H9 (cell line): ENCODE results near the gene KCNIP3. TPM values are rescaled to one million over a fixed set of nuclear protein-coding genes. Genes with fewer than 3 reads are reported as not detected.

Experiments used
- DNase-seq: peaks from one replicate; pipeline ENCODE4 v3.0.0-alpha.2; 2017
- H2AFZ ChIP-seq: one replicate; pipeline ENCODE4 v1.6.1; 2013; ENCODE audit warnings: mild to moderate bottlenecking, low read length, control low read depth, moderate library complexity
- H2AK5ac ChIP-seq: 2 replicates; pipeline ENCODE4 v1.6.1; 2013; ENCODE audit warnings: low read length, control low read depth, mixed read lengths; ENCODE audit not compliant: insufficient read length
- H2BK120ac ChIP-seq: one replicate; pipeline ENCODE4 v1.6.1; 2013; ENCODE audit warnings: low read depth, mild to moderate bottlenecking, low read length, control low read depth, inconsistent platforms; ENCODE audit not compliant: poor library complexity, severe bottlenecking
- H2BK12ac ChIP-seq: 2 replicates; pipeline ENCODE4 v1.6.1; 2013; ENCODE audit warnings: low read length, control low read depth, mixed read lengths, low read depth; ENCODE audit not compliant: insufficient read length
- H2BK15ac ChIP-seq: 2 replicates; pipeline ENCODE4 v1.6.1; 2013; ENCODE audit warnings: low read depth, low read length, control low read depth
- H2BK20ac ChIP-seq: one replicate; pipeline ENCODE4 v1.6.1; 2013; ENCODE audit warnings: low read depth, mild to moderate bottlenecking, low read length, control low read depth, inconsistent platforms; ENCODE audit not compliant: poor library complexity, severe bottlenecking
- H2BK5ac ChIP-seq: 2 replicates; pipeline ENCODE4 v1.6.1; 2013; ENCODE audit warnings: low read length, control low read depth, mixed read lengths; ENCODE audit not compliant: insufficient read length
- H3K14ac ChIP-seq: 2 replicates; pipeline ENCODE4 v1.6.1; 2013; ENCODE audit warnings: low read length, control low read depth; ENCODE audit not compliant: insufficient read depth
- H3K18ac ChIP-seq: 2 replicates; pipeline ENCODE4 v1.6.1; 2013; ENCODE audit warnings: low read depth, mild to moderate bottlenecking, mixed read lengths, low read length, control low read depth; ENCODE audit not compliant: insufficient read length
- H3K23ac ChIP-seq: 2 replicates; pipeline ENCODE4 v1.6.1; 2013; ENCODE audit warnings: low read length, control low read depth, mixed read lengths, low read depth; ENCODE audit not compliant: insufficient read length
- H3K23me2 ChIP-seq: 2 replicates; pipeline ENCODE4 v1.6.1; 2013; ENCODE audit warnings: low read depth, mild to moderate bottlenecking, mixed read lengths, low read length, control low read depth; ENCODE audit not compliant: insufficient read length, poor library complexity, severe bottlenecking
- H3K27ac ChIP-seq: 2 replicates; pipeline ENCODE4 v1.5.1; 2013; ENCODE audit warnings: low read length, control low read depth, mixed read lengths, low read depth; ENCODE audit not compliant: insufficient read length
- H3K27me3 ChIP-seq: 2 replicates; pipeline ENCODE4 v1.6.1; 2013; ENCODE audit warnings: low read length, control low read depth, inconsistent platforms; ENCODE audit not compliant: insufficient read depth
- H3K4ac ChIP-seq: 2 replicates; pipeline ENCODE4 v1.6.1; 2013; ENCODE audit warnings: low read depth, mild to moderate bottlenecking, control low read depth, inconsistent platforms, low read length, moderate library complexity
- H3K4me1 ChIP-seq: 2 replicates; pipeline ENCODE4 v1.6.1; 2013; ENCODE audit warnings: low read length, control low read depth, inconsistent platforms; ENCODE audit not compliant: insufficient read depth
- H3K4me2 ChIP-seq: 2 replicates; pipeline ENCODE4 v1.6.1; 2013; ENCODE audit warnings: low read length, control low read depth, mixed read lengths; ENCODE audit not compliant: insufficient read length, insufficient read depth
- H3K56ac ChIP-seq: 2 replicates; pipeline ENCODE4 v1.6.1; 2013; ENCODE audit warnings: low read depth, mild to moderate bottlenecking, mixed read lengths, low read length, control low read depth; ENCODE audit not compliant: insufficient read length
- H3K79me1 ChIP-seq: 2 replicates; pipeline ENCODE4 v1.6.1; 2013; ENCODE audit warnings: low read depth, mild to moderate bottlenecking, moderate library complexity, low read length, control low read depth, inconsistent platforms; ENCODE audit not compliant: insufficient read depth, poor library complexity, severe bottlenecking
- H3K79me2 ChIP-seq: 2 replicates; pipeline ENCODE4 v1.6.1; 2013; ENCODE audit warnings: low read length, control low read depth, inconsistent platforms; ENCODE audit not compliant: insufficient read depth
- H3K9ac ChIP-seq: 2 replicates; pipeline ENCODE4 v1.6.1; 2013; ENCODE audit warnings: low read length, control low read depth, mixed read lengths; ENCODE audit not compliant: insufficient read length; ENCODE audit errors: extremely low read depth
- H3K9me3 ChIP-seq: one replicate; pipeline ENCODE4 v1.6.1; 2013; ENCODE audit warnings: low read depth, low read length, inconsistent platforms; ENCODE audit not compliant: control insufficient read depth
- H3T11ph ChIP-seq: one replicate; pipeline ENCODE4 v1.6.1; 2013; ENCODE audit warnings: mild to moderate bottlenecking, low read length, control low read depth, inconsistent platforms
- H4K20me1 ChIP-seq: one replicate; pipeline ENCODE4 v1.6.1; 2013; ENCODE audit not compliant: control insufficient read depth, insufficient read length, insufficient read depth
- H4K5ac ChIP-seq: 2 replicates; pipeline ENCODE4 v1.6.1; 2013; ENCODE audit warnings: low read depth, mild to moderate bottlenecking, mixed read lengths, low read length, control low read depth; ENCODE audit not compliant: insufficient read length
- H4K8ac ChIP-seq: replicated peaks from 2 replicates; pipeline ENCODE4 v1.6.1; 2013; ENCODE audit warnings: low read length, control low read depth, mixed read lengths, low read depth; ENCODE audit not compliant: insufficient read length
- H4K91ac ChIP-seq: 2 replicates; pipeline ENCODE4 v1.6.1; 2013; ENCODE audit warnings: low read depth, mild to moderate bottlenecking, moderate library complexity, mixed read lengths, low read length, control low read depth; ENCODE audit not compliant: insufficient read length
- H3K27ac Mint-ChIP-seq, 3 experiments: 2 replicates in 2 of 3; 3 replicates in 1 of 3; pipeline ENCODE4 v1.8.0; 2020 to 2021; ENCODE audit warnings: mixed read lengths in 3 of 3, mild to moderate bottlenecking in 1 of 3, moderate library complexity in 1 of 3
- H3K27me3 Mint-ChIP-seq: 2 replicates; pipeline ENCODE4 v1.8.0; 2021; ENCODE audit warnings: low read depth, mild to moderate bottlenecking, moderate library complexity, mixed read lengths
- H3K36me3 Mint-ChIP-seq, 3 experiments: 2 replicates in 2 of 3; 3 replicates in 1 of 3; pipeline ENCODE4 v1.8.0; 2020 to 2021; ENCODE audit warnings: low read depth in 3 of 3, mixed read lengths in 3 of 3; ENCODE audit not compliant: insufficient read depth in 1 of 3
- H3K4me1 Mint-ChIP-seq, 2 experiments: 2 replicates each; pipeline ENCODE4 v1.8.0; 2020; ENCODE audit warnings: mixed read lengths in 2 of 2
- H3K4me3 Mint-ChIP-seq, 2 experiments: 2 replicates in 1 of 2; 3 replicates in 1 of 2; pipeline ENCODE4 v1.8.0; 2020 to 2021; ENCODE audit warnings: mild to moderate bottlenecking in 2 of 2, mixed read lengths in 2 of 2, moderate library complexity in 1 of 2
- H3K9me3 Mint-ChIP-seq, 2 experiments: 2 replicates in 1 of 2; 3 replicates in 1 of 2; pipeline ENCODE4 v1.8.0; 2020; ENCODE audit warnings: mild to moderate bottlenecking in 2 of 2, mixed read lengths in 2 of 2, moderate library complexity in 1 of 2
- CTCF ChIP-seq: fragments of 200-600 bp; sonication (generic); conservative IDR thresholded peaks from 3 replicates; pipeline ENCODE4 v1.8.0; 2021; ENCODE audit warnings: antibody characterized with exemption, mild to moderate bottlenecking
- WGBS: extraction: QIAGEN DNeasy Blood & Tissue Kit; methylation state at CpG from one replicate; pipeline ENCODE4 v1.1.7; 2013; ENCODE audit warnings: missing lambda C conversion rate, low lambda C conversion rate, mixed read lengths; ENCODE audit not compliant: insufficient read length; ENCODE audit errors: extremely low coverage; 5-methylcytosine and 5-hydroxymethylcytosine counted together
- total RNA-seq: library from RNA; stranded (reverse); gene quantifications from 2 replicates; pipeline ENCODE4 v1.2.1, GENCODE V29; 2021

The KCNIP3 gene
- total RNA-seq, 1 experiment from 2014 or later, result 1.5 TPM

- Mint-ChIP-seq H3K36me3 (no peaks in the 10 kb centered on the region), H3K4me3 (no peak overlapping the region), H3K9me3 (no peaks in the 10 kb centered on the region), H3K4me1 (peaks cover 18 to 20% of the 10 kb centered on the region in 2 experiments), H3K27ac (no peak overlapping the region), H3K27me3 (peaks cover 51% of the 10 kb centered on the region)
- no peak overlapping the region for H4K8ac ChIP-seq
- no peaks in the 10 kb centered on the region for H3K9me3 ChIP-seq
- H3K14ac ChIP-seq, result no peak overlapping the region
- no peak overlapping the region for H4K91ac ChIP-seq
- no peak for DNase-seq
- no peak overlapping the region for H2BK12ac ChIP-seq
- no peak overlapping the region for H4K5ac ChIP-seq
- peaks cover 5% of the 10 kb centered on the region for H3K23me2 ChIP-seq
- H3K4me2 ChIP-seq, result no peak overlapping the region
- no peak overlapping the region for H3K23ac ChIP-seq
- H2BK5ac ChIP-seq, result no peak overlapping the region
- H3T11ph ChIP-seq, result no peak overlapping the region
- H3K56ac ChIP-seq, result no peak overlapping the region
- no peak overlapping the region for H3K4ac ChIP-seq
- peaks cover 4% of the 10 kb centered on the region for H3K79me1 ChIP-seq
- H3K4me1 ChIP-seq, result peaks cover 2% of the 10 kb centered on the region; the same call in 1 of the 2 replicates
- H3K9ac ChIP-seq, result no peak overlapping the region
- no peak overlapping the region for H2AFZ ChIP-seq
- H3K18ac ChIP-seq, result no peak overlapping the region
- H2BK20ac ChIP-seq, result no peak overlapping the region
- H3K27ac ChIP-seq, result no peak overlapping the region
- no peaks in the 10 kb centered on the region for H3K27me3 ChIP-seq
- no peak for TF ChIP-seq CTCF
- H2BK120ac ChIP-seq, result no peak overlapping the region
- no peak overlapping the region for H2BK15ac ChIP-seq
- H4K20me1 ChIP-seq, result no peaks in the 10 kb centered on the region
- H2AK5ac ChIP-seq, result no peak overlapping the region
- peaks cover 5% of the 10 kb centered on the region; the same call in 1 of the 2 replicates for H3K79me2 ChIP-seq
- no CpG with 5 or more reads among the region's 7 CpGs for WGBS
Observed at GRCh38 chr2:95399061-95399460, 101.9 kb downstream of the KCNIP3 start.
